ENCODE data around the gene TUBB4B. TPM values are rescaled to one million over a fixed set of nuclear protein-coding genes. Genes with fewer than 3 reads are reported as not detected.

The TUBB4B gene
- total RNA-seq, 1 experiment from 2014 or later, result 424 TPM

DNA sequence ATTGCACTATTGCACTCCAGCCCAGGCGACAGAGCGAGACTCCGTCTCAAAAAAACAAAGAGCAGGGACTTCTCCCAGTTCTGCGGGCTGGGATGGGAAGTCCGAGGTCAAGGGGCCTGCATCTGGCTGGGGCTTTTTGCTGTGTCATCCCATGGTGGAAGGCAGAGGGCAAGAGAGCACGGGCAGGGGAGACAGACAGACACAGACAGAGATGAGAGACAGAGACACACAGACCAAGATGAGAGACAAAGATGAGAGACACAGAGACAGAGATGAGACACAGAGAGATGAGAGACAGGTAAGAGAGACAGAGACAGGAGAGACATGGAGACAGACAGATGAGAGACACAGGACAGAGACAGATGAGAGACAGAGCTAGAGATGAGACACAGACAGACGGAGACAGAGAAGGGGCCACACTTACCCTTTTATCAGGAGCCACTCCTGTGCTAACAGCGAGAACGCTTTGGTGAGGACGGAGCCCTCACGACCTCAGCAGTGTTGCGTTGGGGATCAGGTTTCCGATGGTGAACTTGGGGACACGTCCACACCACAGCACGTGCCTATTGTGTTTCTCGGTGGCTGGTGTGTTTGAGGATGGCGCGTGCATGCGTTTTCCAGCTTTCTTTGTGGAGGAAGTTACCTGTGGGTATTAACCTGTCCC lies 27.6 kb downstream of the TUBB4B start:
- no peak overlapping the region for H3K4me2 ChIP-seq (ENCODE audit: low read length)
- ATAC-seq (no peak), DNase-seq (no peak)
- BruUV-seq (replicated peaks), result no TSS peak
- POLR2A ChIA-PET (ENCODE audit: unreplicated experiment), result no interaction called here
- H3K9me2 ChIP-seq (replicated peaks; ENCODE audit: low read length), result no peaks in the 10 kb centered on the region
- H3K27ac ChIP-seq (ENCODE audit: low read length), result no peak overlapping the region
- CTCF ChIA-PET, result no interaction called here
- H3F3A ChIP-seq (ENCODE audit: low read length, unreplicated experiment), result no peaks in the 10 kb centered on the region
- H3K4me1 ChIP-seq (ENCODE audit: insufficient read depth, low read length), result no peaks in the 10 kb centered on the region
- no peaks in the 10 kb centered on the region for H3K9me3 ChIP-seq (ENCODE audit: low read length)
- TF ChIP-seq EZH2 (IDR thresholded peaks at IDR 0.05; ENCODE audit: low read length, unreplicated experiment) (no peak), EZH2phosphoT487 (IDR thresholded peaks at IDR 0.05; ENCODE audit: borderline replicate concordance, low read length) (no peak)
- TF ChIP-seq, protein P1, sequence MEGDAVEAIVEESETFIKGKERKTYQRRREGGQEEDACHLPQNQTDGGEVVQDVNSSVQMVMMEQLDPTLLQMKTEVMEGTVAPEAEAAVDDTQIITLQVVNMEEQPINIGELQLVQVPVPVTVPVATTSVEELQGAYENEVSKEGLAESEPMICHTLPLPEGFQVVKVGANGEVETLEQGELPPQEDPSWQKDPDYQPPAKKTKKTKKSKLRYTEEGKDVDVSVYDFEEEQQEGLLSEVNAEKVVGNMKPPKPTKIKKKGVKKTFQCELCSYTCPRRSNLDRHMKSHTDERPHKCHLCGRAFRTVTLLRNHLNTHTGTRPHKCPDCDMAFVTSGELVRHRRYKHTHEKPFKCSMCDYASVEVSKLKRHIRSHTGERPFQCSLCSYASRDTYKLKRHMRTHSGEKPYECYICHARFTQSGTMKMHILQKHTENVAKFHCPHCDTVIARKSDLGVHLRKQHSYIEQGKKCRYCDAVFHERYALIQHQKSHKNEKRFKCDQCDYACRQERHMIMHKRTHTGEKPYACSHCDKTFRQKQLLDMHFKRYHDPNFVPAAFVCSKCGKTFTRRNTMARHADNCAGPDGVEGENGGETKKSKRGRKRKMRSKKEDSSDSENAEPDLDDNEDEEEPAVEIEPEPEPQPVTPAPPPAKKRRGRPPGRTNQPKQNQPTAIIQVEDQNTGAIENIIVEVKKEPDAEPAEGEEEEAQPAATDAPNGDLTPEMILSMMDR (conservative IDR thresholded peaks at IDR 0.05; ENCODE audit: low read depth, low read length), result no peak
- no peak overlapping the region for H2AFZ ChIP-seq (ENCODE audit: low read length)
- no peak overlapping the region for H3K9ac ChIP-seq (ENCODE audit: low read length)
- no peak overlapping the region for H3K4me3 ChIP-seq (ENCODE audit: low read length)
- no peaks in the 10 kb centered on the region for H3K79me2 ChIP-seq (ENCODE audit: low read length)
- no peaks in the 10 kb centered on the region for H3K27me3 ChIP-seq (ENCODE audit: low read length)
- intact Hi-C loops (cut with micrococcal nuclease), result no loop called here
- H3K36me3 ChIP-seq (ENCODE audit: low read depth, low read length), result 0 out of 2 replicates have a peak, but pooled peaks cover 6% of the 10 kb centered on the region
- no peaks in the 10 kb centered on the region for H4K20me1 ChIP-seq (ENCODE audit: low read length)

DNA sequence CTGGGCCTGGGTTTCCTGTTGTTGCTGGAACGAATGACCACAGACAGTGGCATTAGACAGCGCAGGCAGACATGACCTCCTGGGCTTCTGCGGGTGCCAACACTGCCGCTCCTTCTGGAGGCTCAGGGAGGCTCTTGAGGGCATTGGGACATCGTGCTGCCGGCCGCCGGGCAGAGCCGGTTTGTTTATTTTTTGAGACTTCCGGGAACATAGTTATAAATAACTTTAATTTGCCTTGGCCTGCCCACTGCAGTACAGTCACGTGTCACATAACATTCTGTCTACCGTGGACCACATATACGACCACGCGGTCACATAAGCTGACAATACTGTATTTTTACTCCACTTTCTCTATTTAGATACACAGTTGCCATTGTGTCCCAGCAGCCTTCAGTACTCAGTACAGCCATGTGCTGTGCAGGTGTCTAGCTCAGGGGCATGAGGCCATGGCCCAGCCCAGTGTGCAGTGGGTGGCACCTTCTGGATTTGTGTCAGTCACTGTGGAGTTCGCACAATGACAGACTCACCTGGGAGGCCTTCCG lies 28.2 kb downstream of the TUBB4B start:
- Histone ChIP-seq H3K79me2 (ENCODE audit: low read length) (no peaks in the 10 kb centered on the region), H3K4me3 (ENCODE audit: low read length) (no peak overlapping the region), H3K27me3 (ENCODE audit: low read length) (no peaks in the 10 kb centered on the region), H3K27ac (ENCODE audit: low read length) (no peak overlapping the region), H3K9ac (ENCODE audit: low read length) (no peak overlapping the region), H2AFZ (ENCODE audit: low read length) (no peak overlapping the region), H3K4me2 (ENCODE audit: low read length) (no peak overlapping the region), H4K20me1 (ENCODE audit: low read length) (no peaks in the 10 kb centered on the region), H3K4me1 (ENCODE audit: insufficient read depth, low read length) (no peaks in the 10 kb centered on the region), H3K36me3 (ENCODE audit: low read depth, low read length) (0 out of 2 replicates have a peak, but pooled peaks cover 6% of the 10 kb centered on the region), H3K9me2 (replicated peaks; ENCODE audit: low read length) (no peaks in the 10 kb centered on the region), H3F3A (ENCODE audit: low read length, unreplicated experiment) (no peaks in the 10 kb centered on the region), H3K9me3 (ENCODE audit: low read length) (no peaks in the 10 kb centered on the region)
- TF ChIP-seq, protein P1 (conservative IDR thresholded peaks at IDR 0.05; ENCODE audit: low read depth, low read length), result no peak
- no peak for TF ChIP-seq EZH2 (IDR thresholded peaks at IDR 0.05; ENCODE audit: low read length, unreplicated experiment)
- no peak for TF ChIP-seq EZH2phosphoT487 (IDR thresholded peaks at IDR 0.05; ENCODE audit: borderline replicate concordance, low read length)
- intact Hi-C loops (cut with micrococcal nuclease), result no loop called here
- ATAC-seq, result no peak
- ChIA-PET POLR2A (ENCODE audit: unreplicated experiment) (no interaction called here), CTCF (no interaction called here)
- DNase-seq, result no peak
- no TSS peak for BruUV-seq (replicated peaks)

Data from PC-3 (cell line).